ENCODE results near the gene LYPD6.

DNA sequence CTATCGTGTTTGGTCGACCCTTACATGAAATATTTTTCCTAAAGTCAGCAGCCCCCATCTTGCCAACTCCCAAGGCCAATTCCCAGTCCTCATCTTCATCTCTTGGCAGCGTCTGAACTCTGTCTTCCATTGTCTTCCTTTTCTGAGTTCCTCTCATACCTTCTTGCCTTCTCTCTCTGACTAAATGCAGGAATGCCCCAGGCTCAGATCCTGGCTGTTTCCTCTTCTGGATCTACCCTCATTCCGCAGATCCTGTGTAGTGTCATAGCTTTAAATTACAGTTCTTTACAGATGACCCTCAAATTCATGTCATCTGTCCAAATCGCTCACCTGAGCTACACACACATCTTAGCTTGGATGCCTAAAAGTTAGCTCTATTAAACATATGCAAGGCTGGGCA, 162.5 kb downstream of the LYPD6 start:
- TF ChIP-seq, protein P1, sequence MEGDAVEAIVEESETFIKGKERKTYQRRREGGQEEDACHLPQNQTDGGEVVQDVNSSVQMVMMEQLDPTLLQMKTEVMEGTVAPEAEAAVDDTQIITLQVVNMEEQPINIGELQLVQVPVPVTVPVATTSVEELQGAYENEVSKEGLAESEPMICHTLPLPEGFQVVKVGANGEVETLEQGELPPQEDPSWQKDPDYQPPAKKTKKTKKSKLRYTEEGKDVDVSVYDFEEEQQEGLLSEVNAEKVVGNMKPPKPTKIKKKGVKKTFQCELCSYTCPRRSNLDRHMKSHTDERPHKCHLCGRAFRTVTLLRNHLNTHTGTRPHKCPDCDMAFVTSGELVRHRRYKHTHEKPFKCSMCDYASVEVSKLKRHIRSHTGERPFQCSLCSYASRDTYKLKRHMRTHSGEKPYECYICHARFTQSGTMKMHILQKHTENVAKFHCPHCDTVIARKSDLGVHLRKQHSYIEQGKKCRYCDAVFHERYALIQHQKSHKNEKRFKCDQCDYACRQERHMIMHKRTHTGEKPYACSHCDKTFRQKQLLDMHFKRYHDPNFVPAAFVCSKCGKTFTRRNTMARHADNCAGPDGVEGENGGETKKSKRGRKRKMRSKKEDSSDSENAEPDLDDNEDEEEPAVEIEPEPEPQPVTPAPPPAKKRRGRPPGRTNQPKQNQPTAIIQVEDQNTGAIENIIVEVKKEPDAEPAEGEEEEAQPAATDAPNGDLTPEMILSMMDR (tag by site-specific recombination; IDR thresholded peaks at IDR 0.05), result no peak
- TF ChIP-seq ZNF16 (tag by site-specific recombination; IDR thresholded peaks at IDR 0.05; ENCODE audit: low read depth) (no peak), KLF10 (tag by site-specific recombination; IDR thresholded peaks at IDR 0.05) (no peak), ZBTB48 (tag by site-specific recombination; IDR thresholded peaks at IDR 0.05) (no peak), ZNF664 (tag by site-specific recombination; IDR thresholded peaks at IDR 0.05) (no peak), HOXC10 (CRISPR knock-in tag; IDR thresholded peaks at IDR 0.05) (no peak), ZNF510 (tag by site-specific recombination; IDR thresholded peaks at IDR 0.05; ENCODE audit: insufficient replicate concordance) (no peak)
